ENCODE results near the gene SKIC2. TPM values are rescaled to one million over a fixed set of nuclear protein-coding genes. Genes with fewer than 3 reads are reported as not detected.

SKIC2 gene
- total RNA-seq, 1 experiment from 2014 or later, result 31.4 TPM

- DNase-seq (ENCODE audit: low read depth), result peak; percentile 42
Measured at GRCh38 chr6:31945507-31946369, 13.2 kb upstream of the SKIC2 start, which contains the start of gene CFB. CFB (plus strand) TSS chr6:31946095; CDS start chr6:31946222, 127 bp downstream.

DNA sequence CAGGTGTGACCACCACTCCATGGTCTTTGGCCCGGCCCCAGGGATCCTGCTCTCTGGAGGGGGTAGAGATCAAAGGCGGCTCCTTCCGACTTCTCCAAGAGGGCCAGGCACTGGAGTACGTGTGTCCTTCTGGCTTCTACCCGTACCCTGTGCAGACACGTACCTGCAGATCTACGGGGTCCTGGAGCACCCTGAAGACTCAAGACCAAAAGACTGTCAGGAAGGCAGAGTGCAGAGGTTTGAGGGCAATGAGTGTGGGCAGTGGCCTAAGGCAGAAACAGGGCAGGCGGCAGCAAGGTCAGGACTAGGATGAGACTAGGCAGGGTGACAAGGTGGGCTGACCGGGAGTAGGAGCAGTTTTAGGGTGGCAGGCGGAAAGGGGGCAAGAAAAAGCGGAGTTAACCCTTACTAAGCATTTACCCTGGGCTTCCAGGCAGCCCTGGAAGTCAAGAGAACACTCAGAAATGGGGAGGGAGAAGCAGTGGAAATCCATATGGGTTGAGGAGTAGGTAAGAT, 12.5 kb upstream of the SKIC2 start:
- DNase-seq (ENCODE audit: low read depth), result no peak

GRCh38 chr6:31947070-31947675, 11.8 kb upstream of the SKIC2 start:
- no peak for DNase-seq (ENCODE audit: low read depth)

GRCh38 chr6:31947864-31948263, 11.1 kb upstream of the SKIC2 start:
- no peak for DNase-seq (ENCODE audit: low read depth)

- no peak for DNase-seq (ENCODE audit: low read depth)
Measured at GRCh38 chr6:31948306-31948705, 10.7 kb upstream of the SKIC2 start.

DNA sequence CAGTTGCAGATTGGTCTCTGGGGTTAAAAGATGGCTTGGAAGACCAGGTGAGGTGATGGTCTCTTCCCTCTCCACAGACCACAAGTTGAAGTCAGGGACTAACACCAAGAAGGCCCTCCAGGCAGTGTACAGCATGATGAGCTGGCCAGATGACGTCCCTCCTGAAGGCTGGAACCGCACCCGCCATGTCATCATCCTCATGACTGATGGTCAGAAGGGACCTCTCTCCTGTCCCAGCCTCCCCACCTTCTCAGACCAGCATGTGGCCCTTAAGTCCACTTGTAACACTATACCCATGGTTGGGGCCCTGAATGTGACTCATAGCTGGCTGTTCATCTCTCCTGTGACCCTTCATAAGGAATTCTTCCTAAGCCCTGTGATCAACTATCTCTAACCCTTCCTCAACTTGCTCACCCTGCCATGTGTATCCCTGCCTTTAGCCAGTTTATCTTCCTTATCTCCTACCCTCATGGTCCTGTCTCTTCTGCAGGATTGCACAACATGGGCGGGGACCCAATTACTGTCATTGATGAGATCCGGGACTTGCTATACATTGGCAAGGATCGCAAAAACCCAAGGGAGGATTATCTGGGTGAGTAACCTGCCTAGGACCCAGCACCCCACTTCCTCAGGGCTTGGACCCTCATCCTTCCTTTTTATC, 10.1 kb upstream of the SKIC2 start:
- DNase-seq (ENCODE audit: low read depth), result peak; percentile 71

GRCh38 chr6:31949926-31950548, 8.9 kb upstream of the SKIC2 start:
- no peak for DNase-seq (ENCODE audit: low read depth)

- peak; percentile 49 for DNase-seq (ENCODE audit: low read depth)
Measured at GRCh38 chr6:31952140-31952805, 6.7 kb upstream of the SKIC2 start.

DNA sequence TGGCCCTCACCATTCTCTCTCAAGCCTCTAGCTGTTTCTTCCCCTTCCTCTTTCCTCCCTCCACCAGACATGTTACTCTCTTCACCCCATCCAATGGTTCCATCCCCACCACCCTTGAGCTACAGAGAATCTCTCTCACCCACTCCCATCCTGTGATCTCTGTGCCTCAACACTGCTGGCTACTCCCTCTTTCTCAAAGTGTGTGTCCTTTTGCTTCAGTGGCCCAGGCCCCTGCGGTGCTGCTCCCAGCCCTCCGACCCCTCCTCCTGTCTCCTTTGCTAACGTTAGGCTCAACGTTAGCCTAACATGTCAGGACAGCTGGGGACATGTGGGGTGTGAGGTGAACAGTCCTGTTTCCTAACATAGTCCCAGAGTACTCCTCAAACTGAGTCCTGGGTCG, 6.1 kb upstream of the SKIC2 start:
- no peak for DNase-seq (ENCODE audit: low read depth)

DNA sequence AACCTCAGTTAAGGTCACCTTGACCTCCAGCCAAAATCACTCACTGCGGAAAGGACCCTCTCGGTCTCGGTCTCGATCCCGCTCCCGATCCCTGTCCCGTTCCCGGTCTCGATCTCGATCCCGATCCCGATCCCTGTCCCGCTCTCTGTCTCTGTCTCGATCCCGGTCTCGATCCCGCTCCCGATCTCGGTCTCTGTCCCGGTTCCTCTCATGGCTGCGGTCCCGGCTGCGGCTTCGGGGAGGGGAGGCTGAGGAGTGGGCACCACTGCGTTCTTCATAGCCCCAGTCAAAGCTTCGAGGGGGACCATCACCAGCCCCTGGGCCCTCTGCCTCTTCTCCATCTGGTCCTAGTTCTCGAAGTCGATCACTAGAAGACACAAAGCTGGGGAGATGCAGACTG, 4.5 kb upstream of the SKIC2 start:
- DNase-seq (ENCODE audit: low read depth), result no peak

DNA sequence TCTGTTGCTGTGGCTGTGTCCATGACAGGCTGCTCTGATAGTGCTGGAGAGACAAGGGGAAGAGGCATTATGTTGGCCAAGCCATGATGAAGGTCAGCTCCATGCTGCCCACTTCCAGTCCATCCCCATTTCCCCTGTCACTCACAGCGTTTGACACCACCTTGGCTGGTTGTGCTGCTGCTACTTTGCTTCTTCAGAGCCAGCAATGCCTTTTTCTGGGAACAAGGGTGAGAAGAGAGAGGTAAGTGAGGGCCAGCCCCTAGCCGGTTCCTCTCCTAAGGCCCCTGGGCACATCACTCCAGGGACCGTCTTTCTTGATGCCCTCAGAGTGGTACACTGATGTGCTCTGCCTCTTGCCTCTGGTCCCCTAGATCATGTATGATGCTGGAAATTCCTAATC, 2.2 kb upstream of the SKIC2 start:
- no peak for DNase-seq (ENCODE audit: low read depth)

DNA sequence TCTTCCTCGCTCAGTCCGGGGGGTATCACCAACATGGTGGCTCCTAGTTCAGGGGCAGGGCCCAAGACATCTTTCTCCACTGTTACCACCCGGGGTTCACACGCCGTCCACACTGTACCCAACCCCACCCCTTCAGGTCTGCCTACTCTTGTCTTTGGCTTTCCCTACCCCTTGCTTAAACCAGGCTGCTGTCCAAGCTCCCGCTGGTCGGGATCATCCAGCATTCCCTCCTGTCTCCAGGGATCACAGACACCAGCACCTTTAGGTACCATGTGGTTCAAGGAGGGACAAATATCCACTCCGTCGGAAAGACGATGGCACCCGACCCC, 599 bp upstream of the SKIC2 start:
- no peak for DNase-seq (ENCODE audit: low read depth)

GRCh38 chr6:31961616-31962015, 2.6 kb downstream of the SKIC2 start:
- DNase-seq (ENCODE audit: low read depth), result no peak

DNA sequence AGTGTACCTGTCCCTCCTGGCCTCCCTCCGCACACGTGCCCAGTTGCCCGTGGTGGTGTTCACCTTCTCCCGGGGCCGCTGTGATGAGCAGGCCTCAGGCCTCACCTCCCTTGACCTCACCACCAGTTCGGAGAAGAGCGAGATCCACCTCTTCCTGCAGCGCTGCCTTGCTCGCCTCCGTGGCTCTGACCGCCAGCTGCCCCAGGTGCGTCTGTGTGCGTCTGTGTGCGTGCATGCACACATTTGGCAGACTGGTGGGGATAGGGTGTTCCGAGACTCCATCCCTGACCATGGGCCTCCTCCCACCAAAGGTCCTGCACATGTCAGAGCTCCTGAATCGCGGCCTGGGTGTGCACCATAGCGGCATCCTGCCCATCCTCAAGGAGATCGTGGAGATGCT, 4.9 kb downstream of the SKIC2 start:
- DNase-seq (ENCODE audit: low read depth), result no peak

DNA sequence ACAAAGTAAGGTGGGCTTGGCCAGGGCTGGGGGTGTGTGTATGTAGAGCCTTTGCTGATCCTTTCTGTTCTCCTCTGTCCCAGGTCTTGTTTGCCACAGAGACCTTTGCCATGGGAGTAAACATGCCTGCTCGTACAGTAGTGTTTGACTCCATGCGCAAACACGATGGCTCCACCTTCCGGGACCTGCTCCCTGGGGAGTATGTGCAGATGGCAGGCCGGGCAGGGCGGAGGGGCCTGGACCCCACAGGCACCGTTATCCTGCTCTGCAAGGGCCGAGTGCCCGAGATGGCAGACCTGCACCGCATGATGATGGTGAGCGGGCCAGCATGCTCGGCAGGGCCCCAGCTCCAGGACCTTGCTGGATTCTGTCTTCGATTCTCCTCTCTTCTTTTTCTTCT, 6.7 kb downstream of the SKIC2 start:
- no peak for DNase-seq (ENCODE audit: low read depth)

DNA sequence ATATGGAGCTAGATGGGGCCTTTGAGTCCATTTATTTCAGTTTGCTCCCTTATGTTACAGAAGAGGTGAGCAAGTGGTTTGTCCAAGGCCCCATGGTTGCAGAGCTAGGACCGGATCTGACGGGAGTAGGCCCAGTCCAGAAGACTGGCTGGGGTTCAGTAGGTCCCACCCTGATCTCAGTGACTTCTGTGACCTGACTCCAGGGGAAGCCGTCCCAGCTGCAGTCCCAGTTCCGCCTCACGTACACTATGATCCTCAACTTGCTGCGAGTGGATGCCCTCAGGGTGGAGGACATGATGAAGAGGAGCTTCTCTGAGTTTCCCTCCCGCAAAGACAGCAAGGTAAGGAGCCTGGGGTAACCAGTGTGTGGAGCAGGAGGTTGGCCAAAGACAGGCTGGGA, 7.5 kb downstream of the SKIC2 start:
- no peak for DNase-seq (ENCODE audit: low read depth)

- DNase-seq (ENCODE audit: low read depth), result no peak
Measured at GRCh38 chr6:31966997-31967925, 8.3 kb downstream of the SKIC2 start.

DNA sequence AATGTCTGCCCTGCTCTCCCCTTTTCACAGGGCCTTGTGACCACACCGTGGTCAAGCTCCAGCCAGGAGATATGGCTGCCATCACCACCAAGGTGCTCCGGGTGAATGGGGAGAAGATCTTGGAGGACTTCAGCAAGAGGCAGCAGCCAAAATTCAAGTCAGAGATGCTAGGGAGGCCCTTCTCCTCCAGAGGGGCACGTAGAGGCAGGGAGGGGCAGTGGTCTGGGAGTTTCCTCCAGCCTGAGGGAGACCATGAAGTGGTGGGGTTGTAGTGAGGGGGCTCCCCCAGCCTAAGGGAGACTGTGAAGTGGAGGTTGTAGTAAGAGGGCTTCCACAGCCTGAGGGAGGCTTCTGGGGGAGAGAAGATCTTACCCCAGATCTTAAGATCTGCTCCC, 8.9 kb downstream of the SKIC2 start:
- DNase-seq (ENCODE audit: low read depth), result no peak

DNA sequence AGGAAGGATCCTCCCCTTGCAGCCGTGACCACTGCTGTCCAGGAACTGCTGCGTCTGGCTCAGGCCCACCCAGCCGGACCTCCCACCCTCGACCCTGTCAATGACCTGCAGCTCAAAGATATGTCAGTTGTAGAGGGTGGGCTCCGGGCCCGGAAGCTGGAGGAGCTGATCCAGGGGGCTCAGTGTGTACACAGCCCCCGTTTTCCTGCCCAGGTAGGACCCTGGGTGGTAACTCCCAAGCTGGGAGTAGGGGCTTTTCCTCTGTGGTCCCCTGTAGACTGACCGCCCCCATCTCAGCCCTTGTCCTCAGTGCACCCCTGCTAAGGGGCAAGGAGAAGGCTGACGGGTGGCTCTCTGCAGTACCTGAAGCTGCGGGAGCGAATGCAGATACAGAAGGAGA, 9.4 kb downstream of the SKIC2 start:
- no peak for DNase-seq (ENCODE audit: low read depth)
